Upper lobe of left lung (tissue), 4 donors: ENCODE results near the gene SIKE1.

ENCODE experiments used
- CTCF ChIP-seq, 6 experiments: fragments of 450-650 bp in 4 of 6; fragments of 200-600 bp in 2 of 6; sonication (generic) in 2 of 6; IDR thresholded peaks; one replicate each; pipeline ENCODE4 v1.5.1; 2016 to 2019; ENCODE audit warnings: antibody characterized with exemption in 6 of 6
- POLR2AphosphoS5 ChIP-seq, 2 donors: sonication (generic); formaldehyde crosslinking; IDR thresholded peaks; one replicate each; pipeline ENCODE4 v1.5.1; 2017; ENCODE audit warnings: antibody characterized with exemption in 2 of 2

GRCh38 chr1:114782476-114782875 lies 2.0 kb upstream of the SIKE1 start:
- TF ChIP-seq CTCF (IDR thresholded peaks at IDR 0.05) (no peak), POLR2AphosphoS5 (IDR thresholded peaks at IDR 0.05) (no peak)
